HG03571 (cell line): Measurements from ENCODE around the gene FLNA.
A peak's percentile ranks its signal among the peaks of the same experiment; 100 is the strongest.
"Not testable (repeated sequence)": the region's sequence is repeated elsewhere in the genome, so short reads cannot be mapped to it uniquely, and the experiment has no call there.

Experiments used
- ATAC-seq: cut with Tn5 transposase; IDR thresholded peaks from one replicate; pipeline ENCODE4 v1.9.1; 2021; ENCODE audit not compliant: unreplicated experiment

FLNA gene, protein sequence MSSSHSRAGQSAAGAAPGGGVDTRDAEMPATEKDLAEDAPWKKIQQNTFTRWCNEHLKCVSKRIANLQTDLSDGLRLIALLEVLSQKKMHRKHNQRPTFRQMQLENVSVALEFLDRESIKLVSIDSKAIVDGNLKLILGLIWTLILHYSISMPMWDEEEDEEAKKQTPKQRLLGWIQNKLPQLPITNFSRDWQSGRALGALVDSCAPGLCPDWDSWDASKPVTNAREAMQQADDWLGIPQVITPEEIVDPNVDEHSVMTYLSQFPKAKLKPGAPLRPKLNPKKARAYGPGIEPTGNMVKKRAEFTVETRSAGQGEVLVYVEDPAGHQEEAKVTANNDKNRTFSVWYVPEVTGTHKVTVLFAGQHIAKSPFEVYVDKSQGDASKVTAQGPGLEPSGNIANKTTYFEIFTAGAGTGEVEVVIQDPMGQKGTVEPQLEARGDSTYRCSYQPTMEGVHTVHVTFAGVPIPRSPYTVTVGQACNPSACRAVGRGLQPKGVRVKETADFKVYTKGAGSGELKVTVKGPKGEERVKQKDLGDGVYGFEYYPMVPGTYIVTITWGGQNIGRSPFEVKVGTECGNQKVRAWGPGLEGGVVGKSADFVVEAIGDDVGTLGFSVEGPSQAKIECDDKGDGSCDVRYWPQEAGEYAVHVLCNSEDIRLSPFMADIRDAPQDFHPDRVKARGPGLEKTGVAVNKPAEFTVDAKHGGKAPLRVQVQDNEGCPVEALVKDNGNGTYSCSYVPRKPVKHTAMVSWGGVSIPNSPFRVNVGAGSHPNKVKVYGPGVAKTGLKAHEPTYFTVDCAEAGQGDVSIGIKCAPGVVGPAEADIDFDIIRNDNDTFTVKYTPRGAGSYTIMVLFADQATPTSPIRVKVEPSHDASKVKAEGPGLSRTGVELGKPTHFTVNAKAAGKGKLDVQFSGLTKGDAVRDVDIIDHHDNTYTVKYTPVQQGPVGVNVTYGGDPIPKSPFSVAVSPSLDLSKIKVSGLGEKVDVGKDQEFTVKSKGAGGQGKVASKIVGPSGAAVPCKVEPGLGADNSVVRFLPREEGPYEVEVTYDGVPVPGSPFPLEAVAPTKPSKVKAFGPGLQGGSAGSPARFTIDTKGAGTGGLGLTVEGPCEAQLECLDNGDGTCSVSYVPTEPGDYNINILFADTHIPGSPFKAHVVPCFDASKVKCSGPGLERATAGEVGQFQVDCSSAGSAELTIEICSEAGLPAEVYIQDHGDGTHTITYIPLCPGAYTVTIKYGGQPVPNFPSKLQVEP (N-terminal part only)

DNA sequence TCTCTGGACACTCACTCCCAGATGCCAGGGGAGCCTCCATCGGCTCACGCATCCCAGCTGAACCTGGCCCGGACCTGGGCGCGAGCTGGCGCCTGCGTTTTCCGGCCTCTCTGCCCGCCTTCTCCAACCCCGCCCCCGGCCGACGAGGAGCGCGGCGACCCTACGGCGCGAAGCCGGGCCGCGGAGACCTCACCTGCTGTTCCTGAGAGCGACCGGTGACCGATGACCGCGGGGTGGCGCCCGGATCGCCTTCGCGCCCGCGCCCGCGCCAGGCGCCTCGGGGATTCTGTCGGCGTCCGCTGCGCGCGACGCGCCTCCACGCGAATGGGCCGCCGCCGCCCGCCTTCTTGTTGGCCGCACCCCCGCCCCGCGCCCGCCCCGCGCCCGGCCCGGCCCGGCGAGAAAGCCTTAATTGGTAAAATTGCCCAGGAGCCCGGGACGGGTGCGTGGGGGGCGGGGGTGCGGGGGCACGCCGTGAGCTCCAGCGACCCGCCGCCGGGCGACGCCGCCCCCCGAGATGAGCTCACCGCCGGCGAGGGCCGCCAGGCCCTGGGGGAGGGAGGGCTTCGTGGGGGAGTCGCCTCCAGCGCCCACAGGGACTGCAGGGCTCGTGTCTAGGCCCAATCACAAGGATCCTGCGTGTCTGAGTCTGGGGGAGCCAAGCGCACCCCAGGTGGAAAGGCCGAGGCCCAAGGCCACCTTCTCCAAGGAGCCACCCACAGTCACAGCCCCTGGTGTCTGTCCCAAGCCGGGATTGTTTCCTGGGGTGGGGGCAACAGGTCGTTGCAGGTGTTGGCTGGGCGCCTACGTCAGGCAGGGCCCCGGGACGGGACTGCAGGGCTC, at the start of gene FLNA:
TSS of gene FLNA (minus strand) at position 322 of the 843 bp plus-strand sequence. CDS start 3,389 bp downstream, outside the sequence.
- no peak for ATAC-seq

DNA sequence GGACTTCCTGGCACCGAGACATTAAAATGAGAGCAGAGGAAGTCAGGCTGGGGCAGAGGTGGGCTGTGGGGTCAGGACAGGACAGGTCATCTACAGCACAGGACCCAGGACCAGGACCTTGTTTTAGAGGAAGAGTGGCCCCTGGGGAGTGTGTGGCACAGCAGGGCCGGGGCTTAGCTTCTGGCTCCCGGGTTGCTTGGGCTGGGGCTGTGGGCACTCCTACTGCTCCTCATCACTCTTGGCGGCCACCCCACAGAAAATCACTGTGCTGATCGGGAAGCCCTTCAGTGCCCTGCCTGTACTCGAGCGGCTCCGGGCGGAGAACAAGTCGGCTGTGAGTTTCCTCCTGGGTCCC, 45.9 kb upstream of the FLNA start:
- ATAC-seq = no peak

DNA sequence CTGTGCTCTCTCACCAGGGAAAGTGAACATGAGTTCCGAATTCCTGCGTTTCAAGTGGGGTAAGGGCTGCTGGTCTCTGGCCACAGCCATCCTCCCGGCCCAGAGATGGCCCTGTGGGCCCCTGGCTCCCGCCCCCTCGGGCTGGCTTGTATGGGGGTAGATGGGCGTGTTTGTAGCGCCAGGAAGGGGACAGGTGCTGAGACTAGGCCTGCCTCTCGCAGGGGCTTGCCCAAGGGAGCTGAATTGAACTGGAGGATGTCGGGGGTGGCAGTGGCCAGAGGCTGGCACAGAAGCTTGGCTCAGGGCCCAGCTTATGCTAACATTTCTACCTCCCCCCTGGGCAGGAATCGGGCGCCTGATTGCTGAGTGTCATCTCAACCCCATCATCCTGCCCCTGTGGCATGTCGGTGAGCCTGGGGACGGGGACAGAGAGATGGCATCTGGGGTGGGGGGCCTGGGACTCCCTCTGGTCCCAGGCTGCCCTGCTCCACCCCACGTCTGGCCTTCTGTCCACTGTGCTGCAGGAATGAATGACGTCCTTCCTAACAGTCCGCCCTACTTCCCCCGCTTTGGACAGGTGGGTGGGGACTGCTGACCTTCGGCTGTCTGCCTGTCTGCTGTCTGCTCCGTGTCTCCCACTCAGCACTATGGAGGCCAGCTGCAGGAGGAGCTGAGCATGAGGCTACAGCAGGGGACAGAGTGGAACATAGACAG, 45.4 kb upstream of the FLNA start:
- ATAC-seq = no peak

DNA sequence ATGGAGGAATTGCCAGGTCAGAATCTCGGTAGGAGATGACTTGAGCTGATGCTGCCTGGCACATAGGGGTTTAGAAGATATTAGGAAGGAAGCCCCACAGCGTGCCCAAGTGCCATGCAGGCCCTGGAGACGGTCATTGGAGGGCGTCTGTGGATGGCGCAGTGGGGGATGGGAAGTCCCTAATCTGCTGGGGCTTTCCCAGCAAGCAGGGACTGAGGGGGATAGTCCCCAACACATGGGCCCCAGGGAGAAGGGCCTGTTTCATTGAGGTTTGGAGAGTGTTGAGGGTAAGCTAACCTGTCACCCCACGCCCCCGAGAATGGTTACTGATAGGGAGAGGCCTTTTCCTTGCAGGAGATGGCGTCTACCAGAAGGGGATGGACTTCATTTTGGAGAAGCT, 44.8 kb upstream of the FLNA start:
- ATAC-seq = no peak

DNA sequence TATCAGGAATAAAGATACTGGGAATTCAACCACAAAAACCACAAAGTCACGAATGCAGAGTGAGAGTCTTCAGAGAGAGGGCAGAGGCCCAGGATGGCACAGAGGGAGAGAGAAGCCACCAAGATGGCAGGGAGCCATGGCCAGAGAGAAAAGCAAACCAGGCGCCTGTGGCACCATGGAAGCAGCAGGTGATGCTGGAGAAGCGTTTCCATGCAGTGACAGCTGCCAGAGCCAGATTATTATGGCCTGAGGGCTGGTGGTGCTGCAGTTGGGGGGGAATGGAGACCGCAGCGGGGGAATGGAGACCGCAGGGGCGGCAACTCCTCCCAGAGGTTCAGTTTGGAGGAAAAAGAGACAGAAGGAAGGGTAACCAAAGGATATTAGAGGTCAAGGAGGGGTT, 42.7 kb upstream of the FLNA start:
- no peak for ATAC-seq

DNA sequence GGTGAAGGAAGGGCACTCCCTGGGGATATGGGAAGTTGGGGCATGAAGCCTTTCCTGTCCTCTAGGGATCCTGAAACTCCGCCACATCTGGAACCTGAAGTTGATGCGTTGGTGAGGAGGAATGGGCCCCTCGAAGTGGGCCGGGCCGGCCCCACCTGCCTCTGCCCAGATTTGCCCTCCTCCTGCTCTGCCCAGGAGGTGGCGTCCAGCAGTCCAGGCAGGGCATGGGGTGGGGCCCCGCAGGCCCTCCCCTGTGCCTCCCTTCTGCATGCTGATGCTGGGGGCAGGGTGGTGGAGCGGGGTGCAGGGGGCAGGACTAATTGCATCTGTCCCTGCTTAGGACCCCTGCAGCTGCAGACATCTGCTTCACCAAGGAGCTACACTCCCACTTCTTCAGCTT, 38.7 kb upstream of the FLNA start:
- no peak for ATAC-seq

DNA sequence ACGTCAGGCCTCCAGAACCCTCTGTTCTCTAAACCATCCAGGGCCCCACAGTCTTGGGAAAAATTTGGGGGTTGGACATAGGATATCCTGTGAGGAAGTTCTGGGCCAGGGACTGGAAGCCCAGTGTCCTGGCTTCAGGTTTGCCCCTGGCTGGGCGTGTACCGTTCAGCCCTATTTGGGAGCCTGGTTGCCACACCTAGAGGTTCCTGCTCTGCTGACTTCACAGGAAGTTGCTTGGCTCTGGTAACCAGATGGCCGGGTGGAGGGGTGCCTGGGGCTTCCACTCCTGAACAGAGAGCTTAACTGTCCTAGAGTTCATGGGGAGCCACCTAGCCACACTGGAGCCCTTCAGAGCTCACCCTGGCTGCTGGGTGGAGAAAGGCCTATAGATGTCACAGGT, 38.0 kb upstream of the FLNA start:
- no peak for ATAC-seq

DNA sequence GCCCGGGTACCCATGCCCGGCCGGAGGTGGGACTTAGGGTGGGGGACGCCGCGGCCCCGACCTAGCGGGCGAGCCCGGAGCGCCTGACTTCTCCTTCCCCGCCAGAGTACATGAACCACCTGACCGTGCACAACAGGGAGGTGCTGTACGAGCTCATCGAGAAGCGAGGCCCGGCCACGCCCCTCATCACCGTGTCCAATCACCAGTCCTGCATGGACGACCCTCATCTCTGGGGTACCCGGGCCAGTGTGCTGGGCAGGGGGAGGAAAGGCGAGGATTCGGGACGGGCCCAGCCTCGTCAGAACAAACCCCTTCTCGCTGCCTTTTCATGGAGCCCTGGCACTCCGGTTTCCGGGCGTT, 37.5 kb upstream of the FLNA start:
- peak; percentile 60 for ATAC-seq

DNA sequence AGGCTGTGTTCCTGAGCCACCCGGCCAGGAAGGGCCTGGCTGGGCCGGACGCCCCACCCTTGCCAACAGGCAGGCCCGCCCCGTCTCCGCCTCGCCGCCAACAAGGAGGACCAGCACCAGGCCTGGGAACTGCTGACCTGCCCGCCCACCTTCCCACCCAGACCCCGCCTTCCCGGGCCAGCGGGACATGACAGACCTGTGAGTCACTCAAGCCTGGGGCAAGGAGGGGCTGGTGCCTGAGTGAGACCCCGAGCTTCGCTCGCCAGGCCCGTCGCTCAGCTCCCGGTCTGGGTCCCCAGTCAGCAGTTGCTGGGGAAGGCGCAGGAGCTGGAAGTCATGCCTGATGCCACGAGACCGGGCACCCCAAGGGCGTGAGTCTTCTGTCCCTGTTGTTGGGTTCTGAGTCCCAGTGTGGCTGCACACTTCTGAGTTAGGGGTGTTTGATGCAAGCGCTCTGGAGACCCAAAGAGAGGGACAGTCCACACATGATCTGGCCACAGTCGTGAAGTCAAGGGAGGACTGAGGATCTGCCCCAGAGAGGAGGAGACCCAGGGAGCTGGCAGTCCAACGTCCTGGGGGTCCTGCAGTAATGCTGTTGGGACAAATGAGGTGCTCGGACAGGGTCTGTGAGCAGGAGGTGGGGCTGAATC, 34.9 kb upstream of the FLNA start, which contains the start of gene DNASE1L1:
TSS of gene DNASE1L1 (minus strand) at position 33 of the 650 bp plus-strand sequence. CDS start 3,686 bp downstream, outside the sequence.
- ATAC-seq = no peak

DNA sequence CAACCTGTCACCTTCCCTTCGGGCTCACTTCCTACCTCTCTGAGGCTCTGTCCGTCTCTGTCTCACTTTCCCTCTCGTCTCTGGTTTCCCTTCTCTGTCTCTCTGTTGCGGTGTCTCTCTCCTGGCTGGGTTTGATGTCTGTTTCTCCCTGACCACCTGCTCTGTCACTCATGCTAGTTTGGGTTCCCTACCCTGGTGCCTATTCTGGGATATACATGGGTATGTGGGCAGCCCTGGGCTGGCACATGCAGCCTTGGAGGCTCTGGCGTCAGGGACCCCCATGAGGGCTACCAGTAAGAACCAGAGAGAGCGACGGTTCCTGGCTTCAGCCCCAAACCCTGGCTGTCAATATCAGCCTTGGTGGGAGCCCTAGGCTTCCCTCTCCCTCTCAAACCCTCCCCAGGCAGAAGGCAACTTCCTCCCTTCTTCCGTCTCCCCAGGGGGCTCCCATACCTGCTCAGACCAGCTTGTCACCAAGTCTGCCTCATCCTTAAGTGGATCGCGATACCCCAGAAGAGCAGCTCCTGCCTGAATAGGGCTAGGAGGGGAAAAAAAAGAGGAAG, 34.3 kb upstream of the FLNA start:
- ATAC-seq = no peak

DNA sequence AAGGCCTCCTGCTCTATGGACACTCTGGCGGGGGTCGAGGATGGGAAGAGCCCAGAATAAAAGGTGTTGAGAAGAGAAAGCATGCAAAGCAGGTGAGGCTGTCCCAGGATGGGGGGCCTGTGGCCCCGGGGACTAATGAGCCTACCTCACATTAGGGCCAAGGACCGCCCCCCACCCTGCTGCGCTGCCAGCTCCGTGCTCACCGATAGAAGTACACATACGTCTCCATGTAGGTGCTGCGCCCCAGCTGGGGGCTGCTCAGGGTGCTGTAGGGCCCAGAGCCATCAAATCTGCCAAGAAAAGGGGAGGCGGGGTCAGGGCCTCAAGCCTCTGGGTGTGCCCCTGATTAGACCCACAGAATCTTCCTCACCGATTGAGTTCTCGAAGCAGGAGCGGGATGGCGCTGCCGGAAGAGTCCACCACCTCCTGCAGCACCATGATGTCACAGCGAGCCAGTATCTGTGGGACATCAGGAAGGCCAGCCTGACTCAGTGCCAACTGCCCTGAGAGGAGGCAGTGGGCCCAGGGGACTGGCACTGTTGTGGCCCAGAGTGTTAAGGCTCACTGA, 30.3 kb upstream of the FLNA start:
- ATAC-seq = no peak

DNA sequence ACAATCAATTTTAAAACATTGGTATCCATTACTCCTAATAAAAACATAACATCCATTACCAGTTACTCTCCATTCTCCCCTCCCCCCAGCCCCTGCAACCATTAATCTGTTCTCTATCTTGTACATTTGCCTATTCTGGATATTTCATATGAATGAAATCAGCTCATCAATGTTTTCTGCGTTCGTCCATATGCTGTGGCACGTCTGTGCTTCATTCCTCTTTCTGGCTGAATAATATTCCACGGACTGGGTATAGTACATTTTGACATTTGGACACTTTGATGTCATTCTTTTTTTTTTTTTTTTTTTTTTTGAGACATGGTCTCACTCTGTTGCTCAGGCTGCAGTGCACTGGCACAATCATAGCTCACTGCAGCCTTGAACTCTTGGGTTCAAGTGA, 29.4 kb upstream of the FLNA start:
- no peak for ATAC-seq

DNA sequence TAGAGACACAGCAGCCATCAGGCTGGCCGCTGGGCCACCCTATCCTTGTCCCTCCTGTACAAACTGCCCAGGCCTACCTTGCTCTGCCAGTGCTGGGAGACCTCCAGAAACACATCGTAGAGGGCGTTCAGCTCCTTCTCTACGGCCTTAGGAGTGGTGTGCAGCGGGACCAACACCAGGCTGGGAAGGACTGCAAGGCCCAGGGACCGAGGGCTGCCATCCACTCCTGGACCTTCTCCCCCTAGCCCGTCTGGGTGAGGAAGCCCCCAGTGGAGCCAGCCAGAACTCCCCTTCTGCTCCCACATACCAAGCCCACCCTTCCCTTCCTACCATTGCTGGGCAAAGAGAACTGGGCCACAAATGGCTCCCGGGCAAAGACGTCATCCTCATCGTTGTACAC, 28.8 kb upstream of the FLNA start:
- ATAC-seq = no peak

DNA sequence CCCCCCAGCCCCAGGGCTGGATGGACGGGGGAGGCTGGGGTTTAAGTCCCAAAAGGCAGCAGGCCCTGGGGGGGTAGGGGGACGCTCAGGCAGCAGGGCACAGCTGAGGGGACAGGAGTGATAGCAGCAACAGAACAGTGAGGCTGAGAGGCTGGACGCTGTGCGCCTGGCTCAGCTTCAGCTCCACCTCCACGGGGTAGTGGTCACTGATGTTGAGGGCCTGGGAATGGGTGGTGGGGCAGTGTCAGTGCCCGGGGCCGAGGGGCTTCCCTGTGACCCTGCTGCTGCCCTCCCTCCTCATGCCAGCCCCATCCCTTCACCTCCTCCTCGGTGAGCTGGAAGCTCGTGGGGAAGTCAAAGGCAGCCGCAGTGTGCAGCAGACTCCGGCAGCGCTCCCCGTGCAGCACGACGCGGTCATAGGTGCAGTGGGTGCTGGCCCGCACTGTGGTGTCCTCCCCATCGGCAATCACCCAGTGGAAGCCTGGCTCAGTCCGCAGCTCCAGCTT, 28.2 kb upstream of the FLNA start:
- no peak for ATAC-seq

DNA sequence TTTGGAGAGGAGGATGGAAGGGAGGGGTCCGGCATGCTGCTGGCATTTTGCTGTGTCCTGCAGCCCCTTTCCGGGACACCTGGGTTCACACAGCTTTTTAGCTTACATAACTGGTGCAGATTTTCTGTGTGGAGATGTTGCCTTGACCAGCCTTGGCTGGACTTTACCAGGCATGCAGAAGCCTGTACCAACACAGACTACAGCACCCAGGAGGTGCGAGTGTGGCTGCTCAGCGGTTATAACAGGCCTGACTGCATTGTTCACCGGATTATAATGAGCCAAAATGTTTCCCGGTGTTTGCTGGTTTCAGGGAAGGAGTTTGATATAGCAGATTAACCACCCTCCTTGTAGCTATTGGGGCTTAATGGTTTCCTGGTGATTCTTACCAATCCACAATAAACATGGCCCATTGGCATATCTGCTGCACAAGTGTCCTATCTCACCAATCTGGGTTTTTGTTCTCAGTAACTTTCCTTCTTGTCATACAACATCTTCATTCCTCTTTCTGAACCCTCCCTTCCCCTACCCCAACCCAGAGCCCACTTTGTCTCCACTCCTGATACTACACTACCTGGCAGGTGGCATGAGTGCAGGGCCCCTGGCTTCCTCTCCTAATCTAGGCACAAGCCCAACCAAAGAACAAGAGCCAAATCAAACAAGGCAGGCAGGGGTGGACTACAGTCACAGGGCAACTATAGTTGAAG, 27.6 kb upstream of the FLNA start:
- no peak for ATAC-seq

DNA sequence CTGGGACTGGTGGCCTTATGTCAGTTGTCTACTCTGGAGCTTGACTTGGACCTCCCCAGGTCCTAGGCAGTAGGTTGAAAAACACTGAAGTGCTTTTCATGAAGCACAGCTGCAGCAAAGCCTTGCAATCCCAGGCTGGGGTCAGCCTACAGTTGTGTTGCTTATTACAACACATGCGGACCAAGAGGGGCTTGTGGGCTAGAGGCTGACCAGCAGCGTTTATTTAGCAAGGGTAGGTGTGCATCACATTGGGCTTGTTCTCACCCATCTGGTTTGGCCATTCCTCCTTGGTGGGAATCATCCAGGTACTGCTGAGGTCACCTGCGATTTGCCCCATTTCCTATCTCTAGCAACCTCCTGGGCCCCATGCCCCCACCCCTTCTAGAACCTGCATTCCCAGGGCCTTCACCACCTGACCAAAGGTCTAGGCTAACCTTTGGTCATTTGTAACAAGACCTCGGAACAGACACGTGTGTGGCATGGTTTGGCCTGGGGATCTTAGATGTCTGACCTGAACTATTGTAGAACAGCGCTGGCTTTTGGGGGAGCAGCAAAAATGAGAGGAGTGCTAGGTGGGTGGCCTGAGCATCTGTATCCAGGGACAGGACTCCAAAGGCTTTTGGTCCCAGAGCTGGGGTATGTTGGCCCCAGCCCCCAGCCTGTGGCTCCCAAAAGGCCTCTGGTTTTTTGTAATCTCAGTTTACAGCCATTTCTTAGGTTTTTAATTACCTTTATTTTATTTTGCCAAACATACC, 26.8 kb upstream of the FLNA start:
- no peak for ATAC-seq

DNA sequence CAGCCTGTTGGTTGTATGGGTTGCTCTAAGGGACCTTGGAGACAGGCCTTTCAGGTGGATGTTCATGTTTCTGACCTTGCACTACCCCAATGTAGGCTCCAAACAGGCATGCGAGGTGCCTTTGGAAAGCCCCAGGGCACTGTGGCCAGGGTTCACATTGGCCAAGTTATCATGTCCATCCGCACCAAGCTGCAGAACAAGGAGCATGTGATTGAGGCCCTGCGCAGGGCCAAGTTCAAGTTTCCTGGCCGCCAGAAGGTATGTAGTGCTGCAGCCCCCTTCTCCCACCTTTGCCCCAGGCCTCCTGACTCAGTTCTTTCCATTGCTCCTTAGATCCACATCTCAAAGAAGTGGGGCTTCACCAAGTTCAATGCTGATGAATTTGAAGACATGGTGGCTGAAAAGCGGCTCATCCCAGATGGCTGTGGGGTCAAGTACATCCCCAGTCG, 26.0 kb upstream of the FLNA start:
- not testable (repeated sequence) for ATAC-seq
